ENCODE results near the gene GTF2IRD1. TPM values are rescaled to one million over a fixed set of nuclear protein-coding genes. Genes with fewer than 3 reads are reported as not detected.
A peak's percentile ranks its signal among the peaks of the same experiment; 100 is the strongest.
"Not testable (repeated sequence)": the region's sequence is repeated elsewhere in the genome, so short reads cannot be mapped to it uniquely, and the experiment has no call there.

GTF2IRD1 gene
- total RNA-seq, 1 donor, result 1.1 TPM

GRCh38 chr7:74623135-74623534, 169.4 kb downstream of the GTF2IRD1 start:
- DNase-seq (ENCODE audit: low read depth in 2 of 3, low spot score in 2 of 3), result no peak

GRCh38 chr7:74625446-74625845, 171.7 kb downstream of the GTF2IRD1 start:
- DNase-seq (ENCODE audit: low read depth in 2 of 3, low spot score in 2 of 3), result peak in 2 of 3 donors; percentile 50 to 64

GRCh38 chr7:74627661-74628411, 174.1 kb downstream of the GTF2IRD1 start:
- no peak for DNase-seq (ENCODE audit: low read depth in 2 of 3, low spot score in 2 of 3)

GRCh38 chr7:74632505-74632904, 178.8 kb downstream of the GTF2IRD1 start:
- DNase-seq (ENCODE audit: low read depth in 2 of 3, low spot score in 2 of 3), result no peak

- no peak for DNase-seq (ENCODE audit: low read depth in 2 of 3, low spot score in 2 of 3)
These were observed 179.8 kb downstream of the GTF2IRD1 start for GRCh38 chr7:74633451-74633921.

- no peak for DNase-seq (ENCODE audit: low read depth in 2 of 3, low spot score in 2 of 3)
These were observed 184.0 kb downstream of the GTF2IRD1 start for GRCh38 chr7:74637745-74638144.

- peak in 2 of 3 donors; percentile 61 to 68 for DNase-seq (ENCODE audit: low read depth in 2 of 3, low spot score in 2 of 3)
These were observed 196.3 kb downstream of the GTF2IRD1 start for GRCh38 chr7:74650055-74650454.

GRCh38 chr7:74650493-74651132, 196.9 kb downstream of the GTF2IRD1 start:
- not testable (repeated sequence) for DNase-seq (ENCODE audit: low read depth in 2 of 3, low spot score in 2 of 3)

GRCh38 chr7:74651133-74651504, 197.4 kb downstream of the GTF2IRD1 start:
- not testable (repeated sequence) for DNase-seq (ENCODE audit: low read depth in 2 of 3, low spot score in 2 of 3)

Small RNA genes lying within 50 kb of the gene (small RNA-seq; reads per million reads assigned to genes)
- gene RNA5SP233, result not detected

Other genes starting within 250 kb of the GTF2IRD1 start
- 172 TPM for gene LAT2, start 243.9 kb upstream of the GTF2IRD1 start, total RNA-seq
- gene RFC2, start 199.5 kb upstream of the GTF2IRD1 start, total RNA-seq, result 35.5 TPM
- 72.2 TPM for gene CLIP2, start 164.5 kb upstream of the GTF2IRD1 start, total RNA-seq
- 67.9 TPM for gene GTF2I, start 203.8 kb downstream of the GTF2IRD1 start, total RNA-seq